ENCODE results near the gene KRTAP20-2.

The KRTAP20-2 gene

GRCh38 chr21:30684506-30684905, 49.5 kb downstream of the KRTAP20-2 start:
- no peak for DNase-seq (ENCODE audit: low read depth, low spot score)
- in situ Hi-C loops (cut with HindIII; ENCODE audit: low sequenced_read_pairs) = no loop called here
- H3K4me3 ChIP-seq (ENCODE audit: low read depth, low read length) = no peak overlapping the region
- TF ChIP-seq CTCF (IDR thresholded peaks at IDR 0.05; ENCODE audit: low read depth, low read length) = no peak

Measured in astrocyte of the spinal cord (primary cell).